ENCODE results near the gene BEST1.

Gene BEST1

DNA sequence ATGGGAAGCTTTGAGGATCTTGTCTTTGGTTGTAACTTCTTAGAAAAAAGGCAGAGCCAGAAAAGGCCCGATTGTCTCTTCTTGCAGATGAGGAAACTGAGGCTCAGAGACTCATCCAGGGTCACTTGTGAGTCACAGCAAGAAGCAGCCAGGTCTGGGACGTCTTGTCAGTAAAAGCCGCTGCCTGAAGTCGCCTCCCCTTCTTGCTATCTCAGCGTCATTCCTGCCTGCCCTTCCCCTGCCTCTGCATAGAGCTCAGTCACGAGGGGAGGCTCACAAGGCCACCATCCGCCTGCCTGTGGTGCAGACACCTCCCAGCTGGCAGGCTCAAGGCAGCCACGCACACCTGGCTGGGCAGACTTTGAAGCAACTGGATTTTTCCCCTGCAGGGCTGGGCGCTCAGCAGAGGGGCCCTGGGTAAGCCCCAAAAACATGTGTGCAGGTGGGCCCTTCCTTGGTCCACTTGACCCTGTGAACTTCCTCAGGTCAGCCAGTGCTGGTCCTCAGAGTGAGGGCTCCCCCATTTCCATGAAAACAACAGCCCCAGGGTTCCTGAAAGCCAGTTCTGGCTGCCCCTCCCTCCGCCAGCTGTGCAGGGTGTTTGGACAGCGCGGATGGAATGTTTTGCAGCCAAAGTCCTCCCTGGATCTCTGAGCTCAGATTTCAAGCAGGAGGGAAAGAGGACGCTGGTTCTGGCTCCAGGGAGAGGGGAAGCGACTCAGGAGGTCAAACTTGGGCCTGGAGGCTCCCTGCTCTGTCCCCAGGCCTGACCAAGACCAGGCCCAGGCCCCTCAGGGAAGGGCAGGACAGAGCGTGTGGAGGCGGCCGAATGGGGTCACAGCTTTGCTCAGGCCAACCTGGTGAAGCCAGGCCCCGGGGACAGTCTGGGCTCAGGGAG lies 26.7 kb upstream of the BEST1 start:
- Histone ChIP-seq H3K36me3 (ENCODE audit: control insufficient read depth, insufficient read depth, low read length) (no peaks in the 10 kb centered on the region), H3K27me3 (replicated peaks; ENCODE audit: control insufficient read depth, insufficient read depth, low read length) (no peaks in the 10 kb centered on the region; the same call in none of the 2 replicates), H3K4me3 (replicated peaks; ENCODE audit: low read depth, low read length) (no peak overlapping the region)
- TF ChIP-seq, protein P1, sequence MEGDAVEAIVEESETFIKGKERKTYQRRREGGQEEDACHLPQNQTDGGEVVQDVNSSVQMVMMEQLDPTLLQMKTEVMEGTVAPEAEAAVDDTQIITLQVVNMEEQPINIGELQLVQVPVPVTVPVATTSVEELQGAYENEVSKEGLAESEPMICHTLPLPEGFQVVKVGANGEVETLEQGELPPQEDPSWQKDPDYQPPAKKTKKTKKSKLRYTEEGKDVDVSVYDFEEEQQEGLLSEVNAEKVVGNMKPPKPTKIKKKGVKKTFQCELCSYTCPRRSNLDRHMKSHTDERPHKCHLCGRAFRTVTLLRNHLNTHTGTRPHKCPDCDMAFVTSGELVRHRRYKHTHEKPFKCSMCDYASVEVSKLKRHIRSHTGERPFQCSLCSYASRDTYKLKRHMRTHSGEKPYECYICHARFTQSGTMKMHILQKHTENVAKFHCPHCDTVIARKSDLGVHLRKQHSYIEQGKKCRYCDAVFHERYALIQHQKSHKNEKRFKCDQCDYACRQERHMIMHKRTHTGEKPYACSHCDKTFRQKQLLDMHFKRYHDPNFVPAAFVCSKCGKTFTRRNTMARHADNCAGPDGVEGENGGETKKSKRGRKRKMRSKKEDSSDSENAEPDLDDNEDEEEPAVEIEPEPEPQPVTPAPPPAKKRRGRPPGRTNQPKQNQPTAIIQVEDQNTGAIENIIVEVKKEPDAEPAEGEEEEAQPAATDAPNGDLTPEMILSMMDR (IDR thresholded peaks at IDR 0.05; ENCODE audit: insufficient read depth, low read length, poor library complexity, severe bottlenecking) = no peak
- DNase-seq (ENCODE audit: extremely low read depth, insufficient read length) = no peak

DNA sequence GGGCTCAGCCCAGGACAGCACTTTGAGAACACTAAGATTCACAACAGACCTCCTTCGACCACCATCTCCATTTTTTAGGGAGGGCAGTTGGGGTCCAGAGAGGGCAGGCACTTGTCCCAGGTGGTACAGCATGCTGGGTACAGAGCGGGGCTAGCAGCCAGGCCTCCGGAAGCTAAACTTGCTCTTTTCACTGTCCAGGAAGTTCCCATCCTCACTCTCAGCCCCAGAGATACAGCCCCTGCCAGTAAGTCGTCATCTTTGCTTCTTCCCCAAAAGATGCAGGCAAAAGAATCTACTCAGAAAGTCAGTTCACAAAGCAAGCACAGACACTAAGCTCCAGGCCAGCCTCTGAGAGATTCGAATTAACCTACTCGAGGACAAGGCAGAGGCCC lies 26.1 kb upstream of the BEST1 start:
- Histone ChIP-seq H3K4me3 (replicated peaks; ENCODE audit: low read depth, low read length) (no peak overlapping the region), H3K27me3 (replicated peaks; ENCODE audit: control insufficient read depth, insufficient read depth, low read length) (no peaks in the 10 kb centered on the region; the same call in none of the 2 replicates), H3K36me3 (ENCODE audit: control insufficient read depth, insufficient read depth, low read length) (no peaks in the 10 kb centered on the region)
- TF ChIP-seq, protein P1 (IDR thresholded peaks at IDR 0.05; ENCODE audit: insufficient read depth, low read length, poor library complexity, severe bottlenecking) = no peak
- DNase-seq (ENCODE audit: extremely low read depth, insufficient read length) = no peak

DNA sequence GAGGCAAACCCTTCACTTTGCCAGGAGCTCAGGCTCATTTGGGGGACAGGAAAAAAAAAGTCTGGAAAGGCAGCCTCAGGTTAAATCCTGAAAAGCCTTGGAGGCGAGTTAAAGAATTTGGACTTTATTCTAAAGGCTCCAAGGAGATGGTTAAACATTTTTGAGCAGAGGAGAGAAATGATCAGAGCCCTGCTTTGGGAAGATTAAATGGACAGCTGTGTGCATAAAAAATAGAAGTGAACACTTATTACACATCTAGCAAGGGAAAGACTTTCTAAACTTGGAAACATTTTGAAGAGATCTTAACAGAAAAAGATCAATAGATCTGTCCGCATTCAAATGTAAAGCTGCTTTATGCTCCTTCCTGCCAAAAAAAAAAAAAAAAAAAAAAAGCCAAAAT lies 24.4 kb upstream of the BEST1 start:
- TF ChIP-seq, protein P1 (IDR thresholded peaks at IDR 0.05; ENCODE audit: insufficient read depth, low read length, poor library complexity, severe bottlenecking) = no peak
- DNase-seq (ENCODE audit: extremely low read depth, insufficient read length) = no peak
- Histone ChIP-seq H3K36me3 (ENCODE audit: control insufficient read depth, insufficient read depth, low read length) (no peaks in the 10 kb centered on the region), H3K4me3 (replicated peaks; ENCODE audit: low read depth, low read length) (no peak overlapping the region), H3K27me3 (replicated peaks; ENCODE audit: control insufficient read depth, insufficient read depth, low read length) (no peaks in the 10 kb centered on the region; the same call in 1 of the 2 replicates)

DNA sequence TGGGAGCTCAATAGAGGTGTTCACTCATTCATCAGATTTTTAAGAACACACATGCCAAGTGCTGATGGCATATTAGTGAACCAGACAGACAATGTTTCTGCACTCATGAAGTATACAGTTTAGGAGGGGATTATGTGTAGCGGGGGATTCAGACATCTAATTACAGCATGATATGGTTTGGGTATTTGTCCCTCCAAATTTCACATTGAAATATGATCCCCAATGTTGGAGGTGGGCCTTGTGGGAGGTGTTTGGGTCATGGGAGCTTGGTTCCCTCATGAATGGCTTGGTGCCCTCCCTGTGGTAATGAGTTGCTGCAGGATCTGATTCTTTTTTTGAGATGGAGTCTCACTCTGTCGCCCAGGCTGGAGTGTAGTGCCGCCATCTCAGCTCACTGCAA lies 23.9 kb upstream of the BEST1 start:
- Histone ChIP-seq H3K4me3 (replicated peaks; ENCODE audit: low read depth, low read length) (no peak overlapping the region), H3K27me3 (replicated peaks; ENCODE audit: control insufficient read depth, insufficient read depth, low read length) (no peaks in the 10 kb centered on the region; the same call in none of the 2 replicates), H3K36me3 (ENCODE audit: control insufficient read depth, insufficient read depth, low read length) (no peaks in the 10 kb centered on the region)
- no peak for DNase-seq (ENCODE audit: extremely low read depth, insufficient read length)
- TF ChIP-seq, protein P1 (IDR thresholded peaks at IDR 0.05; ENCODE audit: insufficient read depth, low read length, poor library complexity, severe bottlenecking) = no peak

DNA sequence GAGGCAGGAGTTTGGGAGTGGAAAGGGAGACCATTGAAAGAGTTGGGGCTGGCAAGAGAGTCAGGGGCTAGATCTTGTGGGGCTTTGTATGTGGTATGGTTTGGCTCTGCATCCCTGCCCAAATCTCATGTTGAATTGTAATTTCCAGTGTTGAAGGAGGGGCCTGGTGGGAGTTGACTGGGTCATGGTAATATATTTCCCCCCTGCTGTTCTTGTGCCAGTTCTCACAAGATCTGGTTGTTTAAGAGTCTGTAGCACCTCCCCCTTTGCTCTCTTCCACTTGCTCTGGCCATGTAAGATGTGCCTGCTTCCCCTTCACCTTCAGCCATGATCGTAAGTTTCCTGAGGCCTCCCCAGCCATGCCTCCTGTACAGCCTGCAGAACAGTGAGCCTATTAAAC lies 22.6 kb upstream of the BEST1 start:
- TF ChIP-seq, protein P1 (IDR thresholded peaks at IDR 0.05; ENCODE audit: insufficient read depth, low read length, poor library complexity, severe bottlenecking) = no peak

More for the DNA sequence above, 22.6 kb upstream of the BEST1 start:
- no peak overlapping the region for H3K4me3 ChIP-seq (replicated peaks; ENCODE audit: low read depth, low read length)
- H3K27me3 ChIP-seq (replicated peaks; ENCODE audit: control insufficient read depth, insufficient read depth, low read length) = no peaks in the 10 kb centered on the region; the same call in none of the 2 replicates
- H3K36me3 ChIP-seq (ENCODE audit: control insufficient read depth, insufficient read depth, low read length) = no peaks in the 10 kb centered on the region
- no peak for DNase-seq (ENCODE audit: extremely low read depth, insufficient read length)

Measured in GM06990 (cell line).